Gastroesophageal sphincter (tissue), 3 donors: ENCODE data around the gene C1R.

Experiments
- POLR2AphosphoS5 ChIP-seq: sonication (generic); formaldehyde crosslinking; IDR thresholded peaks from one replicate; pipeline ENCODE4 v1.6.1; 2017; ENCODE audit warnings: antibody characterized with exemption
- TF ChIP-seq, protein P1 (sequence below), 4 experiments: fragments of 200-600 bp in 2 of 4; fragments of 450-650 bp in 2 of 4; sonication (generic) in 1 of 4; IDR thresholded peaks; one replicate each; pipeline ENCODE4 v1.5.1; 2017 to 2019; ENCODE audit warnings: antibody characterized with exemption in 4 of 4, mild to moderate bottlenecking in 2 of 4, moderate library complexity in 2 of 4

DNA sequence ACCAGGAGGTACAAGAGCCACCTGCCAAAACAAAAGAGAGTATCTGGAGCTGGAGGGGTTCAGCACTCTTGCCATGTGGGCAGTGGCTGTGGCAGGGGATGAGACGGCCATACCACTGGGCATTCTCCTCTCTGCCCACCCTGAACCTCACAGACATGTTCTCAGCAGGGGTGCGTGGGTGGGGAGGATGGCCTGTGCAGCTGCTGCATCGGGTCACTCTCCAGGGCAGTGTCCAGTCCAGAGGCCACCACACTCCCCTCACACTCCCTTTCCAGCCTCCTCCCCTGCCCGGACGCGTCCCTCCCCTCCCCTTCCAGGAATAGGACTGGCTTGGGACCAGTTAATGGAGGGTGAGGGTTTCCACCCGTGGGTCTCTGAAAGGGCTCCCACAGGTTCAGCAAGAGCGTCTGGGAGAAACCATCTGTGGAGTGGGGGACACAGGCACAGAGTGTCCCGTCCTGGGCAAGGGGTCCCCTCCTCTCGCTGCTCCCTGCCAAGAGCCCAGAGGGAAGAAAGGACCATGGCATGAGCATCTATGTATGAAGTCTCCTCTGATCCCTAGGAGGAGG lies 501 bp downstream of the C1R start:
- TF ChIP-seq POLR2AphosphoS5 = peak; percentile 83
- TF ChIP-seq, protein P1, sequence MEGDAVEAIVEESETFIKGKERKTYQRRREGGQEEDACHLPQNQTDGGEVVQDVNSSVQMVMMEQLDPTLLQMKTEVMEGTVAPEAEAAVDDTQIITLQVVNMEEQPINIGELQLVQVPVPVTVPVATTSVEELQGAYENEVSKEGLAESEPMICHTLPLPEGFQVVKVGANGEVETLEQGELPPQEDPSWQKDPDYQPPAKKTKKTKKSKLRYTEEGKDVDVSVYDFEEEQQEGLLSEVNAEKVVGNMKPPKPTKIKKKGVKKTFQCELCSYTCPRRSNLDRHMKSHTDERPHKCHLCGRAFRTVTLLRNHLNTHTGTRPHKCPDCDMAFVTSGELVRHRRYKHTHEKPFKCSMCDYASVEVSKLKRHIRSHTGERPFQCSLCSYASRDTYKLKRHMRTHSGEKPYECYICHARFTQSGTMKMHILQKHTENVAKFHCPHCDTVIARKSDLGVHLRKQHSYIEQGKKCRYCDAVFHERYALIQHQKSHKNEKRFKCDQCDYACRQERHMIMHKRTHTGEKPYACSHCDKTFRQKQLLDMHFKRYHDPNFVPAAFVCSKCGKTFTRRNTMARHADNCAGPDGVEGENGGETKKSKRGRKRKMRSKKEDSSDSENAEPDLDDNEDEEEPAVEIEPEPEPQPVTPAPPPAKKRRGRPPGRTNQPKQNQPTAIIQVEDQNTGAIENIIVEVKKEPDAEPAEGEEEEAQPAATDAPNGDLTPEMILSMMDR (IDR thresholded peaks at IDR 0.05) = no peak
